ENCODE measurements around the gene CD96. TPM values are rescaled to one million over a fixed set of nuclear protein-coding genes. Genes with fewer than 3 reads are reported as not detected.

CD96 gene
- total RNA-seq, 1 donor from 2014 or later, result 0.10 TPM

- DNase-seq, result no peak
These were observed 24.8 kb downstream of the CD96 start for GRCh38 chr3:111566844-111567243.

GRCh38 chr3:111568355-111568754 is 26.4 kb downstream of the CD96 start:
- DNase-seq, result no peak

- no peak for DNase-seq
These were observed 26.9 kb downstream of the CD96 start for GRCh38 chr3:111568911-111569310.

- no peak for DNase-seq
These were observed 28.5 kb downstream of the CD96 start for GRCh38 chr3:111570404-111571030.

- no peak for DNase-seq
These were observed 29.3 kb downstream of the CD96 start for GRCh38 chr3:111571282-111571681.

- DNase-seq, result no peak
These were observed 30.0 kb downstream of the CD96 start for GRCh38 chr3:111571907-111572460.

GRCh38 chr3:111577113-111577512 is 35.1 kb downstream of the CD96 start:
- no peak for DNase-seq

- DNase-seq, result peak; percentile 38
These were observed 36.0 kb downstream of the CD96 start for GRCh38 chr3:111577798-111578685.

- no peak for DNase-seq
These were observed 36.9 kb downstream of the CD96 start for GRCh38 chr3:111578867-111579266.

GRCh38 chr3:111579495-111579894 is 37.5 kb downstream of the CD96 start:
- no peak for DNase-seq

GRCh38 chr3:111581403-111582119 is 39.6 kb downstream of the CD96 start:
- DNase-seq, result no peak

- no peak for DNase-seq
These were observed 40.1 kb downstream of the CD96 start for GRCh38 chr3:111582120-111582474.

GRCh38 chr3:111584744-111585143 is 42.7 kb downstream of the CD96 start:
- DNase-seq, result no peak

- peak; percentile 18 for DNase-seq
These were observed 43.2 kb downstream of the CD96 start for GRCh38 chr3:111585217-111585616.

GRCh38 chr3:111588527-111588926 is 46.5 kb downstream of the CD96 start:
- no peak for DNase-seq

GRCh38 chr3:111589303-111590142 is 47.5 kb downstream of the CD96 start:
- no peak for DNase-seq

GRCh38 chr3:111590143-111590491 is 48.1 kb downstream of the CD96 start:
- DNase-seq, result no peak

GRCh38 chr3:111591555-111591954 is 49.6 kb downstream of the CD96 start:
- DNase-seq, result no peak

- no peak for DNase-seq
These were observed 50.1 kb downstream of the CD96 start for GRCh38 chr3:111592143-111592542.

GRCh38 chr3:111592936-111593335 is 50.9 kb downstream of the CD96 start:
- no peak for DNase-seq

GRCh38 chr3:111593666-111594065 is 51.7 kb downstream of the CD96 start:
- no peak for DNase-seq

- no peak for DNase-seq
These were observed 52.2 kb downstream of the CD96 start for GRCh38 chr3:111594205-111594604.
